Measurements from ENCODE around the gene SMC1B.

Gene SMC1B

DNA sequence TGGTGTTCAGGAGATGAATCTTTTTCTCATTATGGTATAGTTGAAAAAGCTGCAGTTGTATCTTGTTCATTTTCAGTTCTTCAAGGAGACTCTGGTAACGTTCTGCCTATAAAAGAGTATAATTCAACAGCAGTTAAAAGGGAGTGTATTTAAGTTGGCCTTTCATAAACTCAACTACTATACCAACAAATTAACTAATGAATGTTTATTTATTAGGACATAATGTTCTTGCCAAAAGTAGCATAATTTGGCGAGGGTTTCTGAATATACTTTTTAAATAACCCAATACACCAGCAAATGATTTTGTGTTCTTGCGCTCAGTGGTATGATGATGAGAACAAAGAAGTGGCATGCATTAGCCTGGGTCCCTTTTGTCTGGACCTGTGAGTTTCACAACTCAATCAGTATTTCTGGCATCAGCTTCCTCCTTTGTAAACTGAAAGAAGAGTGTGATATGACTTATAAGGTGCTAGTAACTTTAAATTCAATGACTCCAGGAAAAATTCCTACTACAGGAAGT is 10.9 kb downstream of the SMC1B start:
- Histone ChIP-seq H4K20me1 (ENCODE audit: low read depth, low read length) (no peaks in the 10 kb centered on the region), H3K27ac (ENCODE audit: low read depth, low read length) (no peak overlapping the region), H3K9me2 (replicated peaks; ENCODE audit: insufficient read depth, low read length) (no peaks in the 10 kb centered on the region), H3K4me2 (ENCODE audit: low read depth, low read length, poor library complexity, severe bottlenecking) (no peak overlapping the region), H3K4me3 (ENCODE audit: insufficient read depth, low read length, poor library complexity, severe bottlenecking) (no peak overlapping the region), H2AFZ (ENCODE audit: low read depth, low read length, severe bottlenecking) (no peak overlapping the region), H3K27me3 (ENCODE audit: low read length) (no peaks in the 10 kb centered on the region), H3K36me3 (ENCODE audit: low read length) (no peaks in the 10 kb centered on the region), H3K79me2 (ENCODE audit: insufficient read depth, low read length) (no peaks in the 10 kb centered on the region), H3K9ac (ENCODE audit: low read length) (no peak overlapping the region), H3F3A (ENCODE audit: insufficient read depth) (no peaks in the 10 kb centered on the region), H3K9me3 (ENCODE audit: insufficient read depth, low read length) (peaks cover 5% of the 10 kb centered on the region; the same call in 1 of the 2 replicates)
- TF ChIP-seq EZH2phosphoT487 (conservative IDR thresholded peaks at IDR 0.05; ENCODE audit: low read length): no peak
- TF ChIP-seq, protein P1, sequence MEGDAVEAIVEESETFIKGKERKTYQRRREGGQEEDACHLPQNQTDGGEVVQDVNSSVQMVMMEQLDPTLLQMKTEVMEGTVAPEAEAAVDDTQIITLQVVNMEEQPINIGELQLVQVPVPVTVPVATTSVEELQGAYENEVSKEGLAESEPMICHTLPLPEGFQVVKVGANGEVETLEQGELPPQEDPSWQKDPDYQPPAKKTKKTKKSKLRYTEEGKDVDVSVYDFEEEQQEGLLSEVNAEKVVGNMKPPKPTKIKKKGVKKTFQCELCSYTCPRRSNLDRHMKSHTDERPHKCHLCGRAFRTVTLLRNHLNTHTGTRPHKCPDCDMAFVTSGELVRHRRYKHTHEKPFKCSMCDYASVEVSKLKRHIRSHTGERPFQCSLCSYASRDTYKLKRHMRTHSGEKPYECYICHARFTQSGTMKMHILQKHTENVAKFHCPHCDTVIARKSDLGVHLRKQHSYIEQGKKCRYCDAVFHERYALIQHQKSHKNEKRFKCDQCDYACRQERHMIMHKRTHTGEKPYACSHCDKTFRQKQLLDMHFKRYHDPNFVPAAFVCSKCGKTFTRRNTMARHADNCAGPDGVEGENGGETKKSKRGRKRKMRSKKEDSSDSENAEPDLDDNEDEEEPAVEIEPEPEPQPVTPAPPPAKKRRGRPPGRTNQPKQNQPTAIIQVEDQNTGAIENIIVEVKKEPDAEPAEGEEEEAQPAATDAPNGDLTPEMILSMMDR (IDR thresholded peaks at IDR 0.05; ENCODE audit: insufficient read depth, low read length, poor library complexity, severe bottlenecking): no peak

DNA sequence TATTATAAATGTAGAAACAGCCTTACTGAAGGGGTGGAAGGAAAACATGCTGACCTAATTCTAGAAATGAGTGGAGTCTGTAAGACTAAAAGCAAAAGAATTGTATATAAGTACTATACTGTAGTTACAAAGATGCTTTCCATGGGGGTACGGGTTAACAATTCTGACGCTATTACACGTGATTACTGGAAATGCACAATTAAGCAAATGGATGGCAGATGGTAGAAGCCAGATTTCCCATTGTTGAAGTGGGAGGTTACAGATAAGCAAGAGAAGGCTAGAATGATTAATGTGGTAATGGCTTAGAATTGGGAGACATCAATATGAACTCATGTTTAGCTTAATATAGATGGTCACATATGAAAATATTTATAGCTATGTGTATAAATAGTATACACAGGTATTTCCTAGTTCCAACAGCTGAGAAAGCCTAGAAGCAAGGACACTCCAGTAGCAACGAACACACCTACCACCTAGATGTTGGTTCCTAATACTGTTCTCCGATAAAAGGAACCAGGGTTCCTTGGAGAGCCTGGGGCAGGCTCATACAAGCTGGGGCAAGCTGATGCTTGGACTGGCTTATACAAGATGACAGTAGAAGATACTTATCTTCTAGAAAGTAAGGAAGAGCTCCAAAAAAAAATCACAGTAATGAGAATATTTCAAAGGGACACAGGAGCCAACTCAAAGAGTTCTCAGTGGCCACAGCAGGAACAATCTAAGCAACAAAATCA is 13.5 kb downstream of the SMC1B start:
- H3K9me3 ChIP-seq (ENCODE audit: insufficient read depth, low read length): peaks cover 8% of the 10 kb centered on the region; the same call in 1 of the 2 replicates
- H3K79me2 ChIP-seq (ENCODE audit: insufficient read depth, low read length): no peaks in the 10 kb centered on the region
- no peaks in the 10 kb centered on the region for H3K27me3 ChIP-seq (ENCODE audit: low read length)
- no peaks in the 10 kb centered on the region for H3K36me3 ChIP-seq (ENCODE audit: low read length)
- no peak overlapping the region for H3K4me2 ChIP-seq (ENCODE audit: low read depth, low read length, poor library complexity, severe bottlenecking)
- no peaks in the 10 kb centered on the region for H4K20me1 ChIP-seq (ENCODE audit: low read depth, low read length)
- no peaks in the 10 kb centered on the region for H3F3A ChIP-seq (ENCODE audit: insufficient read depth)
- no peak overlapping the region for H2AFZ ChIP-seq (ENCODE audit: low read depth, low read length, severe bottlenecking)
- H3K27ac ChIP-seq (ENCODE audit: low read depth, low read length): no peak overlapping the region
- TF ChIP-seq EZH2phosphoT487 (conservative IDR thresholded peaks at IDR 0.05; ENCODE audit: low read length): no peak
- TF ChIP-seq, protein P1 (IDR thresholded peaks at IDR 0.05; ENCODE audit: insufficient read depth, low read length, poor library complexity, severe bottlenecking): no peak
- no peak overlapping the region for H3K4me3 ChIP-seq (ENCODE audit: insufficient read depth, low read length, poor library complexity, severe bottlenecking)
- no peak overlapping the region for H3K9ac ChIP-seq (ENCODE audit: low read length)
- H3K9me2 ChIP-seq (replicated peaks; ENCODE audit: insufficient read depth, low read length): no peaks in the 10 kb centered on the region

DNA sequence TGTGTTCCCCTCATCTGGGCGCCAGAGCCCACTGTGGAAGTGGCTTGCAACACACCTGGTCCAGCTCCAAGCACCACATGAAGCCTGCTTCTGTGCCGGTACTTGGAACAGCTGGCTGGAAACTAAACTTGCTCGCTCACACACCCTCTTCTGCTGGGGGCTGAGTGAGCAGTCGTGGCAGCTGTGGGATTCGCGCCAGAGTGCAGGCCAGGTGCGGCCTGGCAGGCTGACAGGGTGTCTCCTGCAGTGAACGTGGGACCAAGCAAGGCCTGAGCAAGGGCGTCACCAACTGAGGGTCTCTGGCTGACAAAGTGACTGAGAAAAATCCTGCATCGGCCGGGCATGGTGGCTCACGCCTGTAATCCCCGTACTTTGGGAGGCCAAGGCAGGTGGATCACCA is 15.2 kb downstream of the SMC1B start:
- TF ChIP-seq, protein P1 (IDR thresholded peaks at IDR 0.05; ENCODE audit: insufficient read depth, low read length, poor library complexity, severe bottlenecking): no peak
- Histone ChIP-seq H4K20me1 (ENCODE audit: low read depth, low read length) (no peaks in the 10 kb centered on the region), H2AFZ (ENCODE audit: low read depth, low read length, severe bottlenecking) (no peak overlapping the region)

More for the DNA sequence above, 15.2 kb downstream of the SMC1B start:
- H3K4me3 ChIP-seq (ENCODE audit: insufficient read depth, low read length, poor library complexity, severe bottlenecking): no peak overlapping the region
- no peak overlapping the region for H3K9ac ChIP-seq (ENCODE audit: low read length)
- no peaks in the 10 kb centered on the region for H3F3A ChIP-seq (ENCODE audit: insufficient read depth)
- no peaks in the 10 kb centered on the region for H3K27me3 ChIP-seq (ENCODE audit: low read length)
- no peaks in the 10 kb centered on the region for H3K36me3 ChIP-seq (ENCODE audit: low read length)
- no peak overlapping the region for H3K27ac ChIP-seq (ENCODE audit: low read depth, low read length)
- H3K4me2 ChIP-seq (ENCODE audit: low read depth, low read length, poor library complexity, severe bottlenecking): no peak overlapping the region
- no peaks in the 10 kb centered on the region for H3K79me2 ChIP-seq (ENCODE audit: insufficient read depth, low read length)
- H3K9me2 ChIP-seq (replicated peaks; ENCODE audit: insufficient read depth, low read length): no peaks in the 10 kb centered on the region
- peaks cover 8% of the 10 kb centered on the region; the same call in 1 of the 2 replicates for H3K9me3 ChIP-seq (ENCODE audit: insufficient read depth, low read length)

All from SU-DHL-6 (cell line).